Fibroblast of pulmonary artery (primary cell): Measurements from ENCODE around the gene NOL3.
A peak's percentile ranks its signal among the peaks of the same experiment; 100 is the strongest.

ENCODE experiments used
- DNase-seq: peaks from one replicate; pipeline ENCODE4 v3.0.0-alpha.2; 2010; ENCODE audit warnings: low read depth
- H3K4me3 ChIP-seq: replicated peaks from 2 replicates; pipeline ENCODE4 v1.5.1; 2011; ENCODE audit warnings: low read depth, mild to moderate bottlenecking, control low read depth, low read length, moderate library complexity
- CTCF ChIP-seq: IDR thresholded peaks from 2 replicates; pipeline ENCODE4 v1.5.1; 2011; ENCODE audit warnings: mild to moderate bottlenecking, control low read depth, low read length, inconsistent platforms; ENCODE audit errors: missing control alignments

The NOL3 gene

GRCh38 chr16:67155295-67156142 lies 14.8 kb upstream of the NOL3 start:
- DNase-seq = peak; percentile 81
- TF ChIP-seq CTCF = peak; percentile 48
- H3K4me3 ChIP-seq = no peak overlapping the region

GRCh38 chr16:67156143-67156844 lies 14.0 kb upstream of the NOL3 start:
- DNase-seq = no peak
- no peak overlapping the region for H3K4me3 ChIP-seq
- no peak for TF ChIP-seq CTCF

GRCh38 chr16:67157106-67157748 lies 13.1 kb upstream of the NOL3 start:
- no peak for TF ChIP-seq CTCF
- no peak for DNase-seq
- no peak overlapping the region for H3K4me3 ChIP-seq

GRCh38 chr16:67157892-67158635 lies 12.3 kb upstream of the NOL3 start:
- no peak for TF ChIP-seq CTCF
- H3K4me3 ChIP-seq = no peak overlapping the region
- DNase-seq = no peak

GRCh38 chr16:67158637-67159600 lies 11.4 kb upstream of the NOL3 start:
- peak; percentile 28 for DNase-seq
- H3K4me3 ChIP-seq = peak overlapping the region; percentile 93
- no peak for TF ChIP-seq CTCF
